ENCODE results near the gene USP32.
A peak's percentile ranks its signal among the peaks of the same experiment; 100 is the strongest.
"Not testable (repeated sequence)": the region's sequence is repeated elsewhere in the genome, so short reads cannot be mapped to it uniquely, and the experiment has no call there.

USP32 gene
- total RNA-seq = 45.0 to 76.4 (median 55.4) reads per million in 9 experiments

GRCh38 chr17:60392042-60392844 is at the start of gene USP32:
Gene USP32, minus strand, starts transcription at chr17:60392133. Its CDS starts 194 bp downstream, at chr17:60391939.
- H3K36me3 Mint-ChIP-seq (ENCODE audit: insufficient read depth) = peaks cover 16% of the 10 kb centered on the region
- peaks cover 26 to 38% of the 10 kb centered on the region in 2 donors for H3K4me1 Mint-ChIP-seq (ENCODE audit: low read depth in 2 of 2)
- no peaks in the 10 kb centered on the region for H3K27me3 Mint-ChIP-seq
- ATAC-seq (replicated peaks) (peak; percentile 83), DNase-seq (peak; percentile 92 to 96 (median 95))
- H3K4me3 Mint-ChIP-seq = peak within 1 kb of the TSS; percentile 94 to 96
- peak within 1 kb of the TSS; percentile 74 to 96 for H3K27ac Mint-ChIP-seq
- no peaks in the 10 kb centered on the region for H3K9me3 Mint-ChIP-seq

GRCh38 chr17:60439501-60439900 is 47.6 kb upstream of the USP32 start:
- Mint-ChIP-seq H3K36me3 (ENCODE audit: insufficient read depth) (no peaks in the 10 kb centered on the region), H3K27ac (no peak overlapping the region), H3K9me3 (no peaks in the 10 kb centered on the region), H3K4me3 (no peak overlapping the region), H3K27me3 (peaks cover 0 to 19% of the 10 kb centered on the region in 2 donors), H3K4me1 (ENCODE audit: low read depth in 2 of 2) (peaks cover 0 to 2% of the 10 kb centered on the region in 2 donors)
- no peak for ATAC-seq (replicated peaks)
- DNase-seq = no peak

GRCh38 chr17:60436676-60437075 is 44.7 kb upstream of the USP32 start:
- H3K27me3 Mint-ChIP-seq = peaks cover 7 to 40% of the 10 kb centered on the region in 2 donors
- H3K4me1 Mint-ChIP-seq (ENCODE audit: low read depth in 2 of 2) = peaks cover 0 to 1% of the 10 kb centered on the region in 2 donors
- no peak for DNase-seq
- H3K27ac Mint-ChIP-seq = no peak overlapping the region
- no peaks in the 10 kb centered on the region for H3K9me3 Mint-ChIP-seq
- no peak for ATAC-seq (replicated peaks)
- H3K4me3 Mint-ChIP-seq = no peak overlapping the region
- H3K36me3 Mint-ChIP-seq (ENCODE audit: insufficient read depth) = no peaks in the 10 kb centered on the region

GRCh38 chr17:60435244-60436167 is 43.6 kb upstream of the USP32 start:
- Mint-ChIP-seq H3K27me3 (peaks cover 16 to 48% of the 10 kb centered on the region in 2 donors), H3K4me1 (ENCODE audit: low read depth in 2 of 2) (no peaks in the 10 kb centered on the region), H3K4me3 (no peak overlapping the region), H3K27ac (no peak overlapping the region), H3K9me3 (no peaks in the 10 kb centered on the region), H3K36me3 (ENCODE audit: insufficient read depth) (no peaks in the 10 kb centered on the region)
- peak; percentile 52 to 65 (median 59) for DNase-seq
- ATAC-seq (replicated peaks) = peak; percentile 56

GRCh38 chr17:60433021-60433997 is 41.4 kb upstream of the USP32 start:
- peaks cover 27 to 53% of the 10 kb centered on the region in 2 donors for H3K27me3 Mint-ChIP-seq
- H3K36me3 Mint-ChIP-seq (ENCODE audit: insufficient read depth); DNase-seq; H3K4me3 Mint-ChIP-seq; ATAC-seq (replicated peaks); H3K27ac Mint-ChIP-seq; H3K9me3 Mint-ChIP-seq; H3K4me1 Mint-ChIP-seq (ENCODE audit: low read depth in 2 of 2): not testable (repeated sequence)

GRCh38 chr17:60430561-60430960 is 38.6 kb upstream of the USP32 start:
- H3K4me1 Mint-ChIP-seq (ENCODE audit: low read depth in 2 of 2); H3K27ac Mint-ChIP-seq; H3K9me3 Mint-ChIP-seq; H3K4me3 Mint-ChIP-seq; DNase-seq; ATAC-seq (replicated peaks); H3K36me3 Mint-ChIP-seq (ENCODE audit: insufficient read depth): not testable (repeated sequence)
- H3K27me3 Mint-ChIP-seq = peaks cover 27 to 47% of the 10 kb centered on the region in 2 donors

- not testable (repeated sequence) for DNase-seq; H3K36me3 Mint-ChIP-seq (ENCODE audit: insufficient read depth); H3K4me3 Mint-ChIP-seq; H3K4me1 Mint-ChIP-seq (ENCODE audit: low read depth in 2 of 2); H3K27ac Mint-ChIP-seq; ATAC-seq (replicated peaks); H3K9me3 Mint-ChIP-seq
- peaks cover 27 to 36% of the 10 kb centered on the region in 2 donors for H3K27me3 Mint-ChIP-seq
Observed at GRCh38 chr17:60428491-60428890, 36.6 kb upstream of the USP32 start.

GRCh38 chr17:60426596-60426995 is 34.7 kb upstream of the USP32 start:
- ATAC-seq (replicated peaks) (no peak), DNase-seq (no peak)
- H3K4me3 Mint-ChIP-seq = no peak overlapping the region
- H3K27me3 Mint-ChIP-seq = peaks cover 18 to 21% of the 10 kb centered on the region in 2 donors
- H3K36me3 Mint-ChIP-seq (ENCODE audit: insufficient read depth) = no peaks in the 10 kb centered on the region
- H3K9me3 Mint-ChIP-seq = no peaks in the 10 kb centered on the region
- peaks cover 0 to 4% of the 10 kb centered on the region in 2 donors for H3K4me1 Mint-ChIP-seq (ENCODE audit: low read depth in 2 of 2)
- no peak overlapping the region for H3K27ac Mint-ChIP-seq

- Mint-ChIP-seq H3K27me3 (peaks cover 11 to 15% of the 10 kb centered on the region in 2 donors), H3K4me3 (no peak overlapping the region)
- ATAC-seq (replicated peaks) = no peak
Observed at GRCh38 chr17:60425626-60426025, 33.7 kb upstream of the USP32 start.

GRCh38 chr17:60423865-60424264 is 31.9 kb upstream of the USP32 start:
- peaks cover 4 to 8% of the 10 kb centered on the region in 2 donors for H3K4me1 Mint-ChIP-seq (ENCODE audit: low read depth in 2 of 2)
- peak overlapping the region in 1 of 2 donors; percentile 13 for H3K27ac Mint-ChIP-seq
- H3K36me3 Mint-ChIP-seq (ENCODE audit: insufficient read depth) = no peaks in the 10 kb centered on the region
- no peak overlapping the region for H3K4me3 Mint-ChIP-seq
- ATAC-seq (replicated peaks) (no peak), DNase-seq (no peak)
- no peaks in the 10 kb centered on the region for H3K9me3 Mint-ChIP-seq
- H3K27me3 Mint-ChIP-seq = peaks cover 0 to 9% of the 10 kb centered on the region in 2 donors

More at GRCh38 chr17:60425626-60426025, 33.7 kb upstream of the USP32 start:
- DNase-seq = no peak
- Mint-ChIP-seq H3K4me1 (ENCODE audit: low read depth in 2 of 2) (peaks cover 4 to 8% of the 10 kb centered on the region in 2 donors), H3K9me3 (no peaks in the 10 kb centered on the region), H3K36me3 (ENCODE audit: insufficient read depth) (no peaks in the 10 kb centered on the region), H3K27ac (no peak overlapping the region)

- no peaks in the 10 kb centered on the region for H3K36me3 Mint-ChIP-seq (ENCODE audit: insufficient read depth)
- H3K27ac Mint-ChIP-seq = peak within 1 kb of the TSS; percentile 85 to 92
- no peak for DNase-seq
- H3K9me3 Mint-ChIP-seq = no peaks in the 10 kb centered on the region
- H3K4me3 Mint-ChIP-seq = peak within 1 kb of the TSS; percentile 77 to 83
- ATAC-seq (replicated peaks) = no peak
- peaks cover 4 to 8% of the 10 kb centered on the region in 2 donors for H3K4me1 Mint-ChIP-seq (ENCODE audit: low read depth in 2 of 2)
- H3K27me3 Mint-ChIP-seq = peaks cover 0 to under 1% of the 10 kb centered on the region in 2 donors
Observed at GRCh38 chr17:60422162-60422665, 30.3 kb upstream of the USP32 start, which contains the start of gene CHCT1. Gene CHCT1, plus strand, starts transcription at chr17:60422489. Its CDS starts 104 bp downstream, at chr17:60422593.
